ENCODE data around the gene DEFB123.
"Not testable (repeated sequence)": the region's sequence is repeated elsewhere in the genome, so short reads cannot be mapped to it uniquely, and the experiment has no call there.

Gene DEFB123

DNA sequence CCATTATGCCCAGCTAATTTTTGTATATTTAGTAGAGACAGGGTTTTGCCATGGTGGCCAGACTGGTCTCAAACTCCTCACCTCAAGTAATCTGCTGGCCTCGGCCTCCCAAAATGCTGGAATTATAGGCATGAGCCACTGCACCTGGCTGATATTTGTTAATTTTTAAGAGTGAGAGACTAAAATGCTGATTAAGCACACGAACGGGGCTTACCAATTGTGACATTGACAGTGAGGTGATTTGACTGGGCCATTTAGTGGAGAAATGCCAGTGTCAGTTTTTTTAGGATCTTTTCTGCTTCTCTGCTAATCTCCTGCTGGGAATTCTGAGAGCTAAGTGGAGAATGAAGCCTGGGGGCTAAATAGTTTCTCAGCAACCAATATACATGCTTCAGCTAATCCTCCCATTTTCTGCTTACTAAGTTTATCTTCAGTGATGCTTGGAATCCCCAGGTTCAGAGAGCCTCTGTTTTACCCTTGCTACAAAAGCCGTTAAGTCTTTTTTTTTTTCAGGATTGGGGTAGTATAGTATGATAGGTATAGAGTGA, 9.8 kb upstream of the DEFB123 start:
- Histone ChIP-seq H3K27me3 (no peaks in the 10 kb centered on the region), H3K27ac (no peak overlapping the region), H3K36me3 (no peaks in the 10 kb centered on the region), H3K4me1 (no peaks in the 10 kb centered on the region), H3K4me3 (no peak overlapping the region), H3K9me3 (peaks cover 0 to 9% (median 0%) of the 10 kb centered on the region in 3 donors)
- no peak for TF ChIP-seq CTCF (IDR thresholded peaks at IDR 0.05)
- intact Hi-C loops (cut with DNase I; ENCODE audit: low total_unique reads), result no loop called here
- DNase-seq, result no peak

- Histone ChIP-seq H3K4me3 (no peak overlapping the region), H3K27ac (no peak overlapping the region), H3K9me3 (no peaks in the 10 kb centered on the region), H3K36me3 (no peaks in the 10 kb centered on the region), H3K4me1 (no peaks in the 10 kb centered on the region), H3K27me3 (peaks cover 0 to 4% of the 10 kb centered on the region in 2 donors)
- intact Hi-C loops (cut with DNase I; ENCODE audit: low total_unique reads), result no loop called here
- no peak for DNase-seq
- TF ChIP-seq CTCF (IDR thresholded peaks at IDR 0.05), result no peak
Observed at GRCh38 chr20:31446084-31446819, 5.8 kb downstream of the DEFB123 start.

GRCh38 chr20:31449511-31450414, 9.3 kb downstream of the DEFB123 start:
- intact Hi-C loops (cut with DNase I; ENCODE audit: low total_unique reads), result no loop called here
- Histone ChIP-seq H3K27me3 (no peaks in the 10 kb centered on the region), H3K4me1 (peaks cover 0 to 17% (median 0%) of the 10 kb centered on the region in 4 donors)

DNA sequence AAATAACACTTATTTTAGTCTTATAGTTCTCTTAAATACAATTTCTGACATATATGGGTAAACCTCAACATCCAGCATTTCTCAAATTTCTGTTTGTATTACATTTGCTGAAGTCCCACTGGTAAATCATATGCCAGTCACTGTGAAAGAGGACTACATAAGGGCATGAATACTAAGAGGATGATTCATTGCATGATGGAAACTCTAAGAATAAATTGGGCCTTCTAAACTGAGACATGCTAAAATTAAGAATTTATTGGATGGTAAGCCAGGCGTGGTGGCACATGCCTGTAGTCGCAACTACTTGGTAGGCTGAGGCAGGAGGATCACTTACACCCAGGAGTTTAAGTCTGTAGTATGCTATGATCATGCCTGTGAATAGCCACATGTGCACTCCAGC, 12.1 kb downstream of the DEFB123 start:
- intact Hi-C loops (cut with DNase I; ENCODE audit: low total_unique reads), result no loop called here
- Histone ChIP-seq H3K36me3 (no peaks in the 10 kb centered on the region), H3K9me3 (no peaks in the 10 kb centered on the region), H3K27me3 (no peaks in the 10 kb centered on the region), H3K27ac (peak overlapping the region; percentile 69 to 76), H3K4me1 (peaks cover 0 to 17% (median 0%) of the 10 kb centered on the region in 4 donors), H3K4me3 (no peak overlapping the region)
- DNase-seq, result no peak
- TF ChIP-seq CTCF (IDR thresholded peaks at IDR 0.05), result no peak

More at GRCh38 chr20:31449511-31450414, 9.3 kb downstream of the DEFB123 start:
- DNase-seq, result no peak
- Histone ChIP-seq H3K27ac (no peak overlapping the region), H3K9me3 (no peaks in the 10 kb centered on the region), H3K36me3 (no peaks in the 10 kb centered on the region), H3K4me3 (no peak overlapping the region)
- no peak for TF ChIP-seq CTCF (IDR thresholded peaks at IDR 0.05)

DNA sequence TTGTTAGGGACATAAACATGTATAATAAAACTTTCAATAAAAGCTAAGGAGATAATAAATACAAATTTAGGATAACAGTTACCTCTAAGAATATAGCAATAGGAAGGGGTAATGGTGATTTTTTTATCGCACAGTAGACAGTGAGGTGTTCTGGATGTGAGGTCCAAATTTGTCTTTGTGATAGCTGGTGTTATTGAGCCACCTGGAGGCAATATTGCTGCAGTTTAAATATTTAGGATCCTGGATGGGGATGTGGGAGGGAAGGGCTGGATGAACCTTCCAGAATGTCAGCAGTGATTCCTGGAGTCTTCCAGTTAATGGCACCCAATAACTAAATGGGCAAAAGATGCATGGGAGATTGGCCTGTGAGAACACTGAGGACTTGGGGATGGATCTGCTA, 13.9 kb downstream of the DEFB123 start:
- H3K9me3 ChIP-seq, result no peaks in the 10 kb centered on the region
- intact Hi-C loops (cut with DNase I; ENCODE audit: low total_unique reads), result no loop called here
- H3K27ac ChIP-seq, result no peak overlapping the region
- no peak for DNase-seq
- no peak overlapping the region for H3K4me3 ChIP-seq
- peaks cover 0 to 17% (median 0%) of the 10 kb centered on the region in 4 donors for H3K4me1 ChIP-seq
- no peaks in the 10 kb centered on the region for H3K27me3 ChIP-seq
- no peak for TF ChIP-seq CTCF (IDR thresholded peaks at IDR 0.05)
- no peaks in the 10 kb centered on the region for H3K36me3 ChIP-seq

DNA sequence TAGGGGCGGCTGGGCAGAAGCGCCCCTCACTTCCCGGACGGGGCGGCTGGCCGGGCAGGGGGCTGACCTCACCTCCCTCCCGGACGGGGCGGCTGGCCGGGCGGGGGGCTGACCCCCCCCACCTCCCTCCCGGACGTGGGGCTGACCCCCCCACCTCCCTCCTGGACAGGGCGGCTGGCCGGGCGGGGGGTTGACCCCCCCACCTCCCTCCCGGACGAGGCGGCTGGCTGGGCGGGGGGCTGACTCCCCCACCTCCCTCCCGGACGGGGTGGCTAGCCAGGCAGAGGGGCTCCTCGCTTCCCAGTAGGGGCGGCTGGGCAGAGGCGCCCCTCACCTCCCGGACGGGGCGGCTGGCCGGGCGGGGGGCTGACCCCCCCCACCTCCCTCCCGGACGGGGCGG, 30.5 kb downstream of the DEFB123 start:
- intact Hi-C loops (cut with DNase I; ENCODE audit: low total_unique reads); H3K4me3 ChIP-seq; H3K9me3 ChIP-seq; H3K27me3 ChIP-seq; DNase-seq; H3K27ac ChIP-seq; H3K36me3 ChIP-seq: not testable (repeated sequence)
- H3K4me1 ChIP-seq, result peaks cover 0 to 18% (median 11%) of the 10 kb centered on the region in 4 donors

Data from tibial artery (tissue), 4 donors.